K562 (cell line): ENCODE data around the gene PI16. TPM values are rescaled to one million over a fixed set of nuclear protein-coding genes. Genes with fewer than 3 reads are reported as not detected.

Experiments used
- BHLHE40 ChIP-seq: IDR thresholded peaks from 2 replicates; pipeline ENCODE4 v1.6.1; 2011; ENCODE audit warnings: low read length, improper control_type of control experiment
- CXXC5 ChIP-seq: fragments of 250-450 bp; sonication (Bioruptor Pico); IDR thresholded peaks from 2 replicates; pipeline ENCODE4 v1.8.0; 2022; ENCODE audit warnings: inconsistent platforms, mild to moderate bottlenecking, moderate library complexity
- E2F6 ChIP-seq, 2 experiments: IDR thresholded peaks; 2 replicates each; pipeline ENCODE4 v1.6.1; 2011; ENCODE audit warnings: borderline replicate concordance in 1 of 2, control low read depth in 1 of 2, low read depth in 1 of 2, low read length in 1 of 2, mild to moderate bottlenecking in 1 of 2, mixed read lengths in 1 of 2, moderate library complexity in 1 of 2; ENCODE audit not compliant: insufficient read depth in 1 of 2, insufficient read length in 1 of 2, poor library complexity in 1 of 2, severe bottlenecking in 1 of 2; ENCODE audit errors: extremely low read depth in 1 of 2
- FOXJ2 ChIP-seq: fragments of 200-800 bp; sonication (Bioruptor generic); IDR thresholded peaks from 2 replicates; pipeline ENCODE4 v1.6.1; 2016; ENCODE audit warnings: missing genetic modification characterization, missing compliant biosample characterization
- FOXM1 ChIP-seq, 2 experiments: fragments of 450-650 bp in 1 of 2; sonication (generic) in 1 of 2; formaldehyde crosslinking in 1 of 2; IDR thresholded peaks; 2 replicates each; pipeline versions ENCODE4 v1.6.1 to v1.9.0; 2017 to 2022; ENCODE audit warnings: low read depth in 2 of 2, mild to moderate bottlenecking in 2 of 2, missing genetic modification reagents in 1 of 2, moderate library complexity in 1 of 2
- KDM1A ChIP-seq, 2 experiments: fragments of 450-650 bp; IDR thresholded peaks; 2 replicates each; pipeline ENCODE4 v1.6.1; 2016; ENCODE audit warnings: mild to moderate bottlenecking in 2 of 2
- MTA2 ChIP-seq: fragments of 450-650 bp; IDR thresholded peaks from 2 replicates; pipeline ENCODE4 v1.6.1; 2016; ENCODE audit warnings: low read depth
- PML ChIP-seq: IDR thresholded peaks from 2 replicates; pipeline ENCODE4 v1.6.1; 2012; ENCODE audit warnings: low read length, inconsistent platforms
- POLR3G ChIP-seq: IDR thresholded peaks from 2 replicates; pipeline ENCODE4 v1.6.1; 2011; ENCODE audit not compliant: insufficient read length, insufficient replicate concordance; ENCODE audit errors: extremely low read depth
- PRMT5 ChIP-seq: sonication (generic); formaldehyde crosslinking; IDR thresholded peaks from 2 replicates; pipeline ENCODE4 v1.5.0; 2020; ENCODE audit warnings: missing genetic modification reagents
- PYGO2 ChIP-seq: fragments of 450-650 bp; IDR thresholded peaks from 2 replicates; pipeline ENCODE4 v1.6.1; 2016; ENCODE audit warnings: mild to moderate bottlenecking, missing genetic modification characterization, moderate library complexity, missing compliant biosample characterization
- REST ChIP-seq, 2 experiments: fragments of 450-650 bp; formaldehyde crosslinking in 1 of 2; IDR thresholded peaks; 2 replicates each; pipeline versions ENCODE4 v1.4.0 to v1.6.1; 2014 to 2020; ENCODE audit warnings: mild to moderate bottlenecking in 2 of 2, borderline replicate concordance in 1 of 2, low read depth in 1 of 2
- TGIF2 ChIP-seq: sonication (generic); formaldehyde crosslinking; IDR thresholded peaks from 2 replicates; pipeline ENCODE4 v1.8.1; 2022; ENCODE audit warnings: mild to moderate bottlenecking, missing genetic modification reagents, moderate library complexity
- THRA ChIP-seq: fragments of 450-650 bp; IDR thresholded peaks from 2 replicates; pipeline ENCODE4 v1.6.1; 2017; ENCODE audit warnings: mild to moderate bottlenecking, moderate library complexity
- ZC3H8 ChIP-seq: fragments of 450-650 bp; IDR thresholded peaks from 2 replicates; pipeline ENCODE4 v1.6.1; 2017
- ZNF75A ChIP-seq: fragments of 450-650 bp; formaldehyde crosslinking; IDR thresholded peaks from 2 replicates; pipeline ENCODE4 v1.4.0; 2020; ENCODE audit warnings: mild to moderate bottlenecking
- polyA plus RNA-seq, 8 experiments: library from polyadenylated mRNA; depleted of rRNA in 4 of 8; stranded (reverse) in 5 of 8; unstranded in 3 of 8; fragments of >200 nt; fragmentation: Nextera tagmentation in 2 of 8; fragmentation: Illumina TruSeq in 1 of 8; extraction: Ambion mirVana in 2 of 8; extraction: Trizol in 1 of 8; gene quantifications; 2 replicates each; pipeline versions ENCODE4 v1.2.1 to v1.2.3, GENCODE V29; 2011 to 2014; ENCODE audit warnings: inconsistent platforms in 1 of 8, missing spikeins in 1 of 8
- total RNA-seq, 7 experiments: library from RNA; depleted of rRNA in 6 of 7; stranded (reverse); fragments of >200 nt in 6 of 7; fragmentation: Illumina TruSeq in 2 of 7; extraction: Trizol in 2 of 7; gene quantifications; 2 replicates each; pipeline versions ENCODE4 v1.2.1 to v1.2.3, GENCODE V29; 2011 to 2021; ENCODE audit warnings: low replicate concordance in 1 of 7

Gene PI16
- total and polyA plus RNA-seq, 9 of the 15 experiments (the other 6 are each of a cell fraction or from before 2014, with no cell fraction given): 0.06 to 0.18 TPM; not detected in 7

GRCh38 chr6:36984581-36985416 is 30.3 kb downstream of the PI16 start (continued):
- TF ChIP-seq PRMT5: no peak
- no peak for TF ChIP-seq THRA
- no peak for TF ChIP-seq FOXJ2 (tag)
- no peak for TF ChIP-seq REST (IDR thresholded peaks at IDR 0.05; ENCODE audit: borderline replicate concordance)
- no peak for TF ChIP-seq REST (CRISPR knock-in tag; IDR thresholded peaks at IDR 0.05; ENCODE audit: low read depth)
- TF ChIP-seq POLR3G: no peak
- TF ChIP-seq BHLHE40: no peak
- no peak for TF ChIP-seq ZNF75A (CRISPR knock-in tag)
- TF ChIP-seq KDM1A (IDR thresholded peaks at IDR 0.05): peak; percentile 67 to 89
- TF ChIP-seq ZC3H8: no peak
- peak in 1 of 2 experiments; percentile 27 for TF ChIP-seq E2F6 (IDR thresholded peaks at IDR 0.05; ENCODE audit: borderline replicate concordance in 1 of 2, extremely low read depth in 1 of 2, insufficient read depth in 1 of 2, insufficient read length in 1 of 2, low read depth in 1 of 2, low read length in 1 of 2, poor library complexity in 1 of 2, severe bottlenecking in 1 of 2)
- peak; percentile 31; the same call in 1 of the 2 replicates for TF ChIP-seq PML
- no peak for TF ChIP-seq TGIF2 (CRISPR knock-in tag)
- no peak for TF ChIP-seq PYGO2 (tag)
- no peak for TF ChIP-seq FOXM1 (IDR thresholded peaks at IDR 0.05; ENCODE audit: low read depth)
- TF ChIP-seq FOXM1 (CRISPR knock-in tag; IDR thresholded peaks at IDR 0.05; ENCODE audit: low read depth): 0 out of 2 replicates have a peak, but pooled peaks have one; percentile 43
- TF ChIP-seq MTA2: no peak
- no peak for TF ChIP-seq CXXC5 (CRISPR knock-in tag)
